Hepatocyte (in vitro differentiated cells): ENCODE results near the gene BRINP2. TPM values are rescaled to one million over a fixed set of nuclear protein-coding genes. Genes with fewer than 3 reads are reported as not detected.

Experiments used
- DNase-seq: peaks from one replicate; pipeline ENCODE4 v3.0.0-alpha.2; 2016; ENCODE audit warnings: low spot score
- H2AFZ ChIP-seq: fragments of 200-600 bp; sonication (generic); 2 replicates; pipeline ENCODE4 v1.6.0; 2016; ENCODE audit warnings: antibody characterized with exemption, mild to moderate bottlenecking
- H3K27ac ChIP-seq: fragments of 200-600 bp; sonication (generic); 2 replicates; pipeline ENCODE4 v1.5.1; 2016; ENCODE audit warnings: mild to moderate bottlenecking
- H3K27me3 ChIP-seq: fragments of 200-600 bp; sonication (generic); 2 replicates; pipeline ENCODE4 v1.6.1; 2016
- H3K36me3 ChIP-seq: fragments of 200-600 bp; sonication (generic); replicated peaks from 2 replicates; pipeline ENCODE4 v1.5.1; 2016; ENCODE audit warnings: low read depth; ENCODE audit not compliant: insufficient read depth
- H3K4me1 ChIP-seq: fragments of 200-600 bp; sonication (generic); 2 replicates; pipeline ENCODE4 v1.5.1; 2016; ENCODE audit warnings: mild to moderate bottlenecking, moderate library complexity; ENCODE audit not compliant: insufficient read depth
- H3K4me2 ChIP-seq: fragments of 200-600 bp; sonication (generic); 2 replicates; pipeline ENCODE4 v1.6.0; 2016
- H3K4me3 ChIP-seq: fragments of 200-600 bp; sonication (generic); 2 replicates; pipeline ENCODE4 v1.5.1; 2016; ENCODE audit warnings: mild to moderate bottlenecking
- H3K79me2 ChIP-seq: fragments of 200-600 bp; sonication (generic); 2 replicates; pipeline ENCODE4 v1.6.0; 2017; ENCODE audit warnings: mild to moderate bottlenecking
- H3K9me2 ChIP-seq: fragments of 200-600 bp; sonication (generic); replicated peaks from 2 replicates; pipeline ENCODE4 v1.6.0; 2017; ENCODE audit warnings: mild to moderate bottlenecking; ENCODE audit not compliant: insufficient read depth
- H3K9me3 ChIP-seq: fragments of 200-600 bp; sonication (generic); 2 replicates; pipeline ENCODE4 v1.5.1; 2016; ENCODE audit warnings: low read depth, mild to moderate bottlenecking
- H4K20me1 ChIP-seq: fragments of 200-600 bp; sonication (generic); 2 replicates; pipeline ENCODE4 v1.6.0; 2016; ENCODE audit warnings: mild to moderate bottlenecking; ENCODE audit not compliant: insufficient read depth, poor library complexity, severe bottlenecking
- CTCF ChIP-seq: fragments of 200-600 bp; sonication (generic); IDR thresholded peaks from 2 replicates; pipeline ENCODE4 v1.5.1; 2016; ENCODE audit warnings: antibody characterized with exemption, mild to moderate bottlenecking; ENCODE audit not compliant: poor library complexity
- EZH2 ChIP-seq: fragments of 200-600 bp; sonication (generic); IDR thresholded peaks from 2 replicates; pipeline ENCODE4 v1.6.1; 2016; ENCODE audit warnings: antibody characterized with exemption, mild to moderate bottlenecking, borderline replicate concordance
- EZH2phosphoT487 ChIP-seq: fragments of 200-600 bp; sonication (generic); IDR thresholded peaks from one replicate; pipeline ENCODE4 v1.6.1; 2018; ENCODE audit warnings: antibody characterized with exemption, mild to moderate bottlenecking, low read depth, moderate library complexity; ENCODE audit not compliant: unreplicated experiment, severe bottlenecking
- WGBS: methylation state at CpG from one replicate; pipeline ENCODE4 v1.1.6; 2016; ENCODE audit warnings: low lambda C conversion rate; ENCODE audit errors: missing lambda C conversion rate; 5-methylcytosine and 5-hydroxymethylcytosine counted together
- polyA plus RNA-seq: library from polyadenylated mRNA; unstranded; fragments of >200 nt; fragmentation: Nextera tagmentation; extraction: Ambion mirVana; gene quantifications from 2 replicates; pipeline ENCODE4 v1.2.1, GENCODE V29; 2016
- total RNA-seq: library from RNA; depleted of rRNA; stranded (reverse); fragments of >200 nt; gene quantifications from 2 replicates; pipeline ENCODE4 v1.2.3, GENCODE V29; 2014

BRINP2 gene
- total and polyA plus RNA-seq, 2 experiments from 2014 or later: 1.5 TPM; not detected in 1

GRCh38 chr1:177230228-177231016, 59.7 kb downstream of the BRINP2 start:
- H3K27ac ChIP-seq: no peak overlapping the region
- H3K4me3 ChIP-seq: no peak overlapping the region
- no peaks in the 10 kb centered on the region for H3K79me2 ChIP-seq
- WGBS: 83% methylated on average over 4 of the region's 4 CpGs
- H2AFZ ChIP-seq: no peak overlapping the region
- no peaks in the 10 kb centered on the region for H3K27me3 ChIP-seq
- DNase-seq: no peak
- H4K20me1 ChIP-seq: no peaks in the 10 kb centered on the region
- H3K4me1 ChIP-seq: no peaks in the 10 kb centered on the region
- TF ChIP-seq EZH2: no peak
- TF ChIP-seq EZH2phosphoT487: no peak
- no peak for TF ChIP-seq CTCF
- H3K9me3 ChIP-seq: no peaks in the 10 kb centered on the region
- no peaks in the 10 kb centered on the region for H3K36me3 ChIP-seq
- H3K4me2 ChIP-seq: no peak overlapping the region
- no peaks in the 10 kb centered on the region for H3K9me2 ChIP-seq

- Histone ChIP-seq H3K9me2 (no peaks in the 10 kb centered on the region), H2AFZ (no peak overlapping the region), H3K36me3 (no peaks in the 10 kb centered on the region), H3K27ac (no peak overlapping the region), H3K4me1 (no peaks in the 10 kb centered on the region), H3K27me3 (no peaks in the 10 kb centered on the region), H3K79me2 (no peaks in the 10 kb centered on the region), H3K9me3 (no peaks in the 10 kb centered on the region), H3K4me2 (no peak overlapping the region), H4K20me1 (no peaks in the 10 kb centered on the region), H3K4me3 (no peak overlapping the region)
- 80% methylated on average over 7 of the region's 7 CpGs for WGBS
- no peak for TF ChIP-seq EZH2phosphoT487
- TF ChIP-seq EZH2: no peak
- TF ChIP-seq CTCF: no peak
- no peak for DNase-seq
Observed at GRCh38 chr1:177235350-177235749, 64.6 kb downstream of the BRINP2 start.

GRCh38 chr1:177236962-177237361, 66.2 kb downstream of the BRINP2 start:
- TF ChIP-seq EZH2 (no peak), EZH2phosphoT487 (no peak), CTCF (no peak)
- WGBS: 90% methylated on average over 4 of the region's 4 CpGs
- Histone ChIP-seq H3K27me3 (no peaks in the 10 kb centered on the region), H3K4me3 (no peak overlapping the region), H3K9me2 (no peaks in the 10 kb centered on the region), H2AFZ (no peak overlapping the region), H3K36me3 (no peaks in the 10 kb centered on the region), H3K27ac (no peak overlapping the region), H3K4me2 (no peak overlapping the region), H3K79me2 (no peaks in the 10 kb centered on the region), H4K20me1 (no peaks in the 10 kb centered on the region), H3K4me1 (no peaks in the 10 kb centered on the region), H3K9me3 (no peaks in the 10 kb centered on the region)
- no peak for DNase-seq
